HepG2 (cell line): Measurements from ENCODE around the gene IDH3A. TPM values are rescaled to one million over a fixed set of nuclear protein-coding genes. Genes with fewer than 3 reads are reported as not detected.

Experiments
- BRCA1 ChIP-seq: sonication (generic); formaldehyde crosslinking; IDR thresholded peaks from 2 replicates; pipeline ENCODE4 v1.4.0; 2020; ENCODE audit warnings: missing genetic modification reagents
- CBX5 ChIP-seq: sonication (generic); formaldehyde crosslinking; IDR thresholded peaks from 2 replicates; pipeline ENCODE4 v1.4.0; 2020; ENCODE audit warnings: missing genetic modification reagents, borderline replicate concordance
- GATAD2A ChIP-seq: IDR thresholded peaks from 2 replicates; pipeline ENCODE4 v1.6.1; 2016
- KAT8 ChIP-seq: IDR thresholded peaks from 2 replicates; pipeline ENCODE4 v1.6.1; 2016; ENCODE audit warnings: missing genetic modification reagents, missing compliant biosample characterization
- KDM3A ChIP-seq: IDR thresholded peaks from 2 replicates; pipeline ENCODE4 v1.6.1; 2018; ENCODE audit warnings: low read depth, missing compliant biosample characterization
- NPAS2 ChIP-seq: sonication (generic); formaldehyde crosslinking; IDR thresholded peaks from 2 replicates; pipeline ENCODE4 v1.8.0; 2022; ENCODE audit warnings: mild to moderate bottlenecking, missing genetic modification reagents, borderline replicate concordance
- RXRB ChIP-seq: IDR thresholded peaks from 2 replicates; pipeline ENCODE4 v1.6.1; 2016; ENCODE audit warnings: borderline replicate concordance, missing genetic modification reagents, missing compliant biosample characterization
- SYNCRIP ChIP-seq: fragments of 200-400 bp; formaldehyde crosslinking; IDR thresholded peaks from 2 replicates; pipeline ENCODE4 v1.6.1; 2018; ENCODE audit warnings: mild to moderate bottlenecking, low read depth, low read length; ENCODE audit not compliant: insufficient read depth
- TBX3 ChIP-seq: fragments of 450-650 bp; IDR thresholded peaks from 2 replicates; pipeline ENCODE4 v1.6.1; 2017; ENCODE audit warnings: antibody characterized with exemption, mild to moderate bottlenecking, inconsistent platforms, borderline replicate concordance
- ZNF614 ChIP-seq: IDR thresholded peaks from 2 replicates; pipeline ENCODE4 v1.6.1; 2018; ENCODE audit warnings: missing biosample characterization, missing genetic modification reagents, inconsistent platforms, borderline replicate concordance
- polyA plus RNA-seq, 8 experiments: library from polyadenylated mRNA; depleted of rRNA in 3 of 8; stranded (reverse) in 7 of 8; unstranded in 1 of 8; fragments of >200 nt; fragmentation: Illumina TruSeq in 4 of 8; extraction: Trizol in 4 of 8; gene quantifications; 2 replicates each; pipeline versions ENCODE4 v1.2.1 to v1.2.3, GENCODE V29; 2011 to 2016; ENCODE audit warnings: low read depth in 4 of 8, missing spikeins in 1 of 8, mixed read lengths in 1 of 8; ENCODE audit not compliant: insufficient read depth in 1 of 8
- total RNA-seq, 5 experiments: library from RNA; depleted of rRNA; stranded (reverse); fragments of >200 nt; fragmentation: Illumina TruSeq; extraction: Trizol; gene quantifications; 2 replicates each; pipeline ENCODE4 v1.2.3, GENCODE V29; 2016; ENCODE audit warnings: low read depth in 1 of 5
- TF ChIP-seq, protein P1 (sequence below): IDR thresholded peaks from 2 replicates; pipeline ENCODE4 v1.6.1; 2018; ENCODE audit warnings: missing genetic modification reagents, mild to moderate bottlenecking, missing compliant biosample characterization
- TF ChIP-seq, protein P2 (sequence below): sonication (generic); formaldehyde crosslinking; IDR thresholded peaks from 2 replicates; pipeline ENCODE4 v1.4.0; 2020; ENCODE audit warnings: missing genetic modification reagents
- TF ChIP-seq, protein P3 (sequence below), 2 experiments: sonication (generic) in 1 of 2; formaldehyde crosslinking in 1 of 2; IDR thresholded peaks; 2 replicates each; pipeline versions ENCODE4 v1.4.0 to v1.6.1; 2018 to 2020; ENCODE audit warnings: missing genetic modification reagents in 2 of 2, borderline replicate concordance in 1 of 2, low read depth in 1 of 2, mild to moderate bottlenecking in 1 of 2, missing biosample characterization in 1 of 2
- TF ChIP-seq, protein P4 (sequence below): sonication (generic); formaldehyde crosslinking; IDR thresholded peaks from 2 replicates; pipeline ENCODE4 v1.4.0; 2020; ENCODE audit warnings: missing genetic modification reagents
- TF ChIP-seq, protein P5 (sequence below): sonication (generic); formaldehyde crosslinking; IDR thresholded peaks from 2 replicates; pipeline ENCODE4 v1.4.0; 2020; ENCODE audit warnings: missing genetic modification reagents
- TF ChIP-seq, protein P6 (sequence below): sonication (generic); formaldehyde crosslinking; IDR thresholded peaks from 2 replicates; pipeline ENCODE4 v1.5.1; 2020; ENCODE audit warnings: mild to moderate bottlenecking, missing genetic modification reagents

The IDH3A gene
- total and polyA plus RNA-seq, 2 of the 13 experiments (the other 11 are each of a cell fraction or from before 2014, with no cell fraction given): 40.7 to 50.7 TPM

DNA sequence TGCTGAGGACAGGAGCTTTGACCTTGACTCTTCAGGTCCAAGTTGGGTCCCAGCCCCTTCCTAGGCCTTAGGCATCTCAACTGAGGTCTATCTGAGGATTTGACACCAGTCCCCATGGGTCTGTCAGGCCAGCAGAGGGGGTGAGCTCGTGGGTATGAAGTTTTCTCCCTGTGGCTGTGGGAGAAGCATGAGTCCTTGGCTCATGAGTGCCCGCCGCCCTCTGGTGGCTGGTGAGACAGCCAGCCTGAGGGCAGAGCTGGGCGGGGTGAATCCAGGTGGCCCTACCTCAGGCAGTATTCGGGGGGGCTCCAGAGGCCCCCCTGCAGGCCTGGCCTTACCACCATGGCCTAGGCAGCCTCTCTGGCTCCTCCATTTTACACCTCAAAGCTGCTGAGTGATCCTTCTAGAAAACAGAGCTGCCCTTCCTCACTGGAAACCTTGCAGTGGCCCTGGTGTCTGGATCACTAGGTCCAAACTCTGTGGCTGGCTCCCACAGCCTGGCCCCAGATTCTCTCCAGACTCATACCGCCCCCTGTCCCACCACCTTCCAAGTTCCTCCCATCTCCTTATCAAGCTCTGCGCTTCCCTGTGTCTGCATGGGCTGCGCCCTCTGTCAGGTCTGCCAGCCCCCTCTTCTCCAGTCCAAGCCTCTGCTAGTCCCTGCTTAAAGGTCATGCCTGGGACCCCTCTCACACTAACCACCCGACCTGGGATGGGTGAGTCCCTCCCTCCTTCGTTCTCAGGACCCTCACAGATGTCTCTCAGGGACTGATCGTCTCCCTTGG lies 40.7 kb upstream of the IDH3A start (continued):
- TF ChIP-seq CBX5 (CRISPR knock-in tag) (0 out of 2 replicates have a peak, but pooled peaks have one; percentile 56), ZNF614 (CRISPR knock-in tag) (peak; percentile 31; the same call in 1 of the 2 replicates), NPAS2 (CRISPR knock-in tag) (no peak), RXRB (peak; percentile 12; the same call in 1 of the 2 replicates), TBX3 (no peak), KDM3A (0 out of 2 replicates have a peak, but pooled peaks have one; percentile 21), BRCA1 (CRISPR knock-in tag) (no peak), SYNCRIP (no peak), GATAD2A (CRISPR knock-in tag) (peak; percentile 46), KAT8 (CRISPR knock-in tag) (no peak)
- TF ChIP-seq, protein P1, sequence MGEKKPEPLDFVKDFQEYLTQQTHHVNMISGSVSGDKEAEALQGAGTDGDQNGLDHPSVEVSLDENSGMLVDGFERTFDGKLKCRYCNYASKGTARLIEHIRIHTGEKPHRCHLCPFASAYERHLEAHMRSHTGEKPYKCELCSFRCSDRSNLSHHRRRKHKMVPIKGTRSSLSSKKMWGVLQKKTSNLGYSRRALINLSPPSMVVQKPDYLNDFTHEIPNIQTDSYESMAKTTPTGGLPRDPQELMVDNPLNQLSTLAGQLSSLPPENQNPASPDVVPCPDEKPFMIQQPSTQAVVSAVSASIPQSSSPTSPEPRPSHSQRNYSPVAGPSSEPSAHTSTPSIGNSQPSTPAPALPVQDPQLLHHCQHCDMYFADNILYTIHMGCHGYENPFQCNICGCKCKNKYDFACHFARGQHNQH (CRISPR knock-in tag): peak; percentile 34; the same call in 1 of the 2 replicates
- TF ChIP-seq, protein P2, sequence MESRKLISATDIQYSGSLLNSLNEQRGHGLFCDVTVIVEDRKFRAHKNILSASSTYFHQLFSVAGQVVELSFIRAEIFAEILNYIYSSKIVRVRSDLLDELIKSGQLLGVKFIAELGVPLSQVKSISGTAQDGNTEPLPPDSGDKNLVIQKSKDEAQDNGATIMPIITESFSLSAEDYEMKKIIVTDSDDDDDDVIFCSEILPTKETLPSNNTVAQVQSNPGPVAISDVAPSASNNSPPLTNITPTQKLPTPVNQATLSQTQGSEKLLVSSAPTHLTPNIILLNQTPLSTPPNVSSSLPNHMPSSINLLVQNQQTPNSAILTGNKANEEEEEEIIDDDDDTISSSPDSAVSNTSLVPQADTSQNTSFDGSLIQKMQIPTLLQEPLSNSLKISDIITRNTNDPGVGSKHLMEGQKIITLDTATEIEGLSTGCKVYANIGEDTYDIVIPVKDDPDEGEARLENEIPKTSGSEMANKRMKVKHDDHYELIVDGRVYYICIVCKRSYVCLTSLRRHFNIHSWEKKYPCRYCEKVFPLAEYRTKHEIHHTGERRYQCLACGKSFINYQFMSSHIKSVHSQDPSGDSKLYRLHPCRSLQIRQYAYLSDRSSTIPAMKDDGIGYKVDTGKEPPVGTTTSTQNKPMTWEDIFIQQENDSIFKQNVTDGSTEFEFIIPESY (CRISPR knock-in tag): peak; percentile 85
- TF ChIP-seq, protein P3, sequence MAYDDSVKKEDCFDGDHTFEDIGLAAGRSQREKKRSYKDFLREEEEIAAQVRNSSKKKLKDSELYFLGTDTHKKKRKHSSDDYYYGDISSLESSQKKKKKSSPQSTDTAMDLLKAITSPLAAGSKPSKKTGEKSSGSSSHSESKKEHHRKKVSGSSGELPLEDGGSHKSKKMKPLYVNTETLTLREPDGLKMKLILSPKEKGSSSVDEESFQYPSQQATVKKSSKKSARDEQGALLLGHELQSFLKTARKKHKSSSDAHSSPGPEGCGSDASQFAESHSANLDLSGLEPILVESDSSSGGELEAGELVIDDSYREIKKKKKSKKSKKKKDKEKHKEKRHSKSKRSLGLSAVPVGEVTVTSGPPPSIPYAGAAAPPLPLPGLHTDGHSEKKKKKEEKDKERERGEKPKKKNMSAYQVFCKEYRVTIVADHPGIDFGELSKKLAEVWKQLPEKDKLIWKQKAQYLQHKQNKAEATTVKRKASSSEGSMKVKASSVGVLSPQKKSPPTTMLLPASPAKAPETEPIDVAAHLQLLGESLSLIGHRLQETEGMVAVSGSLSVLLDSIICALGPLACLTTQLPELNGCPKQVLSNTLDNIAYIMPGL (CRISPR knock-in tag; IDR thresholded peaks at IDR 0.05; ENCODE audit: borderline replicate concordance in 1 of 2, low read depth in 1 of 2): peak; percentile 53 to 55; a peak in 1 of 4 replicates
- TF ChIP-seq, protein P4, sequence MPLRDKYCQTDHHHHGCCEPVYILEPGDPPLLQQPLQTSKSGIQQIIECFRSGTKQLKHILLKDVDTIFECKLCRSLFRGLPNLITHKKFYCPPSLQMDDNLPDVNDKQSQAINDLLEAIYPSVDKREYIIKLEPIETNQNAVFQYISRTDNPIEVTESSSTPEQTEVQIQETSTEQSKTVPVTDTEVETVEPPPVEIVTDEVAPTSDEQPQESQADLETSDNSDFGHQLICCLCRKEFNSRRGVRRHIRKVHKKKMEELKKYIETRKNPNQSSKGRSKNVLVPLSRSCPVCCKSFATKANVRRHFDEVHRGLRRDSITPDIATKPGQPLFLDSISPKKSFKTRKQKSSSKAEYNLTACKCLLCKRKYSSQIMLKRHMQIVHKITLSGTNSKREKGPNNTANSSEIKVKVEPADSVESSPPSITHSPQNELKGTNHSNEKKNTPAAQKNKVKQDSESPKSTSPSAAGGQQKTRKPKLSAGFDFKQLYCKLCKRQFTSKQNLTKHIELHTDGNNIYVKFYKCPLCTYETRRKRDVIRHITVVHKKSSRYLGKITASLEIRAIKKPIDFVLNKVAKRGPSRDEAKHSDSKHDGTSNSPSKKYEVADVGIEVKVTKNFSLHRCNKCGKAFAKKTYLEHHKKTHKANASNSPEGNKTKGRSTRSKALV: no peak
- TF ChIP-seq, protein P5, sequence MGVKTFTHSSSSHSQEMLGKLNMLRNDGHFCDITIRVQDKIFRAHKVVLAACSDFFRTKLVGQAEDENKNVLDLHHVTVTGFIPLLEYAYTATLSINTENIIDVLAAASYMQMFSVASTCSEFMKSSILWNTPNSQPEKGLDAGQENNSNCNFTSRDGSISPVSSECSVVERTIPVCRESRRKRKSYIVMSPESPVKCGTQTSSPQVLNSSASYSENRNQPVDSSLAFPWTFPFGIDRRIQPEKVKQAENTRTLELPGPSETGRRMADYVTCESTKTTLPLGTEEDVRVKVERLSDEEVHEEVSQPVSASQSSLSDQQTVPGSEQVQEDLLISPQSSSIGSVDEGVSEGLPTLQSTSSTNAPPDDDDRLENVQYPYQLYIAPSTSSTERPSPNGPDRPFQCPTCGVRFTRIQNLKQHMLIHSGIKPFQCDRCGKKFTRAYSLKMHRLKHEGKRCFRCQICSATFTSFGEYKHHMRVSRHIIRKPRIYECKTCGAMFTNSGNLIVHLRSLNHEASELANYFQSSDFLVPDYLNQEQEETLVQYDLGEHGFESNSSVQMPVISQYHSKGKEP: no peak
- TF ChIP-seq, protein P6, sequence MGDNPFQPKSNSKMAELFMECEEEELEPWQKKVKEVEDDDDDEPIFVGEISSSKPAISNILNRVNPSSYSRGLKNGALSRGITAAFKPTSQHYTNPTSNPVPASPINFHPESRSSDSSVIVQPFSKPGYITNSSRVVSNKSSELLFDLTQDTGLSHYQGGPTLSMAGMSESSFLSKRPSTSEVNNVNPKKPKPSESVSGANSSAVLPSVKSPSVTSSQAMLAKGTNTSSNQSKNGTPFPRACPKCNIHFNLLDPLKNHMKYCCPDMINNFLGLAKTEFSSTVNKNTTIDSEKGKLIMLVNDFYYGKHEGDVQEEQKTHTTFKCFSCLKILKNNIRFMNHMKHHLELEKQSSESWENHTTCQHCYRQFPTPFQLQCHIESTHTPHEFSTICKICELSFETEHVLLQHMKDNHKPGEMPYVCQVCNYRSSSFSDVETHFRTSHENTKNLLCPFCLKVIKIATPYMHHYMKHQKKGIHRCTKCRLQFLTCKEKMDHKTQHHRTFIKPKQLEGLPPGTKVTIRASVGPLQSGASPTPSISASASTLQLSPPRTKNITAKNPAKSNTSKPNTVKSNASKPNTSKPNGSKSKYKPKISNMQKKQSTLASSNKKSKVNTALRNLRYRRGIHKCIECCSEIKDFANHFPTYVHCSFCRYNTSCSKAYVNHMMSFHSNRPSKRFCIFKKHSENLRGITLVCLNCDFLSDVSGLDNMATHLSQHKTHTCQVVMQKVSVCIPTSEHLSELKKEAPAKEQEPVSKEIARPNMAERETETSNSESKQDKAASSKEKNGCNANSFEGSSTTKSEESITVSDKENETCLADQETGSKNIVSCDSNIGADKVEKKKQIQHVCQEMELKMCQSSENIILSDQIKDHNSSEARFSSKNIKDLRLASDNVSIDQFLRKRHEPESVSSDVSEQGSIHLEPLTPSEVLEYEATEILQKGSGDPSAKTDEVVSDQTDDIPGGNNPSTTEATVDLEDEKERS (CRISPR knock-in tag): no peak
